HG02798 (cell line): ENCODE data around the gene SOAT1.
A peak's percentile ranks its signal among the peaks of the same experiment; 100 is the strongest.
"Not testable (repeated sequence)": the region's sequence is repeated elsewhere in the genome, so short reads cannot be mapped to it uniquely, and the experiment has no call there.

Experiments used
- ATAC-seq: cut with Tn5 transposase; IDR thresholded peaks from one replicate; pipeline ENCODE4 v1.9.1; 2021; ENCODE audit warnings: mild to moderate bottlenecking; ENCODE audit not compliant: unreplicated experiment, poor library complexity

Gene SOAT1

GRCh38 chr1:179341943-179342547 lies 48.4 kb downstream of the SOAT1 start:
- ATAC-seq = no peak

DNA sequence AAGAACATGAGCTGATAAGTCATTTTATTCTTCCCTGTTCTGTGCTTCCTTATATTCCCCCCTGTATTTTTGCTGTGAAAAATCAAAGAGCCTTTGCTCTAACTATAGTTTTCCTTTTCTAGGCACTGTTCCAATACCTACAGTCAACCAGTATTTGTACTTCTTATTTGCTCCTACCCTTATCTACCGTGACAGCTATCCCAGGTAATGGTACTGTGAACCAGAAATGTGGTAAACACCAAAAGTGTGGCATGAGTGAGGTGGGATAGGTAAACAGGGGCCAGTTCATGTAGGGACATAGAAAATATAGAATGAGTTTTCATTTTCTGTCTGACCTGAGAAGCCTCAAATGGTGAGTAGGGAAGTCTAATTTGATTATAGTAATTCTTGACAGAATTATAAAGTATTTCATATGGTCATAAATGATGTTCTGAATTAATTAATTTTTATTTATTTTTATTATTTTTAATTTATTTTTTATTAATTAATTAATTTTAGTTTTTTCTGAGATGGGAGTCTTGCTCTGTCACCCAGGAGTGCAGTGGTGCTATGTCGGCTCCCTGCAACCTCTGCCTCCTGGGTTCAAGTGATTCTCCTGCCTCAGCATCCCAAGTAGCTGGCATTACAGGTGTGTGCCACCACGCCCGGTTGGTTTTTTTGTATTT lies 49.3 kb downstream of the SOAT1 start:
- no peak for ATAC-seq

- no peak for ATAC-seq
These were observed 57.7 kb downstream of the SOAT1 start for GRCh38 chr1:179351281-179351680.

- no peak for ATAC-seq
These were observed 58.6 kb downstream of the SOAT1 start for GRCh38 chr1:179352236-179352635.

DNA sequence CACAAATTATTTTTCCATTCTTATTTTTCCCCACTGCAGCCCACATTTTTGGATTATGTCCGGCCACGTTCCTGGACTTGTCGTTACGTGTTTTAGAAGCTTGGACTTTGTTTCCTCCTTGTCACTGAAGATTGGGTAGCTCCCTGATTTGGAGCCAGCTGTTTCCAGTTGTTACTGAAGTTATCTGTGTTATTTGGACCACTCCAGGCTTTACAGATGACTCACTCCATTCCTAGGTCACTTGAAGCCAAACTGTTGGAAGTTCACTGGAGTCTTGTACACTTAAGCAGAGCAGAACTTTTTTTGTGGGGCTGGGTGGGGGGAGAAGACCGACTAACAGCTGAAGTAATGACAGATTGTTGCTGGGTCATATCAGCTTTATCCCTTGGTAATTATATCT lies 59.9 kb downstream of the SOAT1 start:
- ATAC-seq = no peak

DNA sequence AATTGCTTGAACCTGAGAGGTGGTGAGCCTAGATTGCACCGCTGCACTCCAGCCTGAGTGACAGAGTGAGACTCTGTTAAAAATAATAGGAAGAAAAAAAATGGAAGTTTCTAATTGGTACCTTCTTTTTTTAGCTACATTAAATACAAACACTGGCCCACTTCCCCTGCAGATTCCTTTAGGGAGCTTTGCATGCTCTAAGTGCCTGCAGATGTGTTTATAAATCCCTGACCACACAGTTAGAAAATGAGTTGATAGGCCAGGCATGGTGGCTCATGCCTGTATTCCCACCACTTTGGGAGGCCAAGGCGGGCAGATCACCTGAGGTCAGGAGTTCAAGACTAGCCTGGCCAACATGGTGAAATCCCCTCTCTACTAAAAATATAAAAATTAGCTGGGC lies 68.0 kb downstream of the SOAT1 start:
- not testable (repeated sequence) for ATAC-seq

DNA sequence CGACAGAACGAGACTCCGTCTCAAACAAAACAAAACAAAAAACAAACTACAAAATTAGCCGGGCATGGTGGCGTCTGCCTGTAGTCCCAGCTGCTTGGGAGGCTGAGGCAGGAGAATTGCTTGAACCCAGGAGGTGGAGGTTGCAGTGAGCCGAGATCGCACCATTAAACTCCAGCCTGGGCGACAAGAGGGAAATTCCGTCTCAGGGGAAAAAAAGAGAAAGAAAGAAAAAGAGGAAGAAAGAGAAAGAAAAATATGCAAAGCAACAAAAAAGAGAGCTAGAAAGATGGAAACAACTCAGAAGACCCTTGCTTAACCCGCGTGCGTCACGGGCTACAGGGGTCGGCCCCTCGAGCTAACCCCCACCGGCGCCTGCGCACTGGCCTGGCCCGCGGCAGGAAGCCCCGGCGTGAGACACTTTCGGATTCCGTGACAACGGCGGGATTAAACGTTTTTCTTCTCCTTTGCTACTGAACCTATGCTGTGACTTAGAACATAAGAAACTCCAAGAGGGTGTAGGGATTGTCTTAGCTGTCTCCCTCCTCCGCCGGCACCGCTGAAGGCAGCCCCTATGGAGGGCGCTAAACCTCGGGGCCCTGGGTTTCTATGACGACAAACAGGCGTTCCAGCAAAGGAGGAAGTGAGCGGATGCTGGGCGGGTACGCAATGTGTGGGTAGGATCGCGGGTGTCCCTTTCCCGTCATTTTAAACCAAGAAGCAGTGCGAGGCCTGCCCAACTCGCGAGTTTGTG lies 71.9 kb downstream of the SOAT1 start, which contains the start of gene AXDND1:
Gene AXDND1 (plus strand): TSS at position 630 of the 751 bp plus-strand sequence. CDS start 539 bp downstream, outside the sequence.
- peak; percentile 98 for ATAC-seq

DNA sequence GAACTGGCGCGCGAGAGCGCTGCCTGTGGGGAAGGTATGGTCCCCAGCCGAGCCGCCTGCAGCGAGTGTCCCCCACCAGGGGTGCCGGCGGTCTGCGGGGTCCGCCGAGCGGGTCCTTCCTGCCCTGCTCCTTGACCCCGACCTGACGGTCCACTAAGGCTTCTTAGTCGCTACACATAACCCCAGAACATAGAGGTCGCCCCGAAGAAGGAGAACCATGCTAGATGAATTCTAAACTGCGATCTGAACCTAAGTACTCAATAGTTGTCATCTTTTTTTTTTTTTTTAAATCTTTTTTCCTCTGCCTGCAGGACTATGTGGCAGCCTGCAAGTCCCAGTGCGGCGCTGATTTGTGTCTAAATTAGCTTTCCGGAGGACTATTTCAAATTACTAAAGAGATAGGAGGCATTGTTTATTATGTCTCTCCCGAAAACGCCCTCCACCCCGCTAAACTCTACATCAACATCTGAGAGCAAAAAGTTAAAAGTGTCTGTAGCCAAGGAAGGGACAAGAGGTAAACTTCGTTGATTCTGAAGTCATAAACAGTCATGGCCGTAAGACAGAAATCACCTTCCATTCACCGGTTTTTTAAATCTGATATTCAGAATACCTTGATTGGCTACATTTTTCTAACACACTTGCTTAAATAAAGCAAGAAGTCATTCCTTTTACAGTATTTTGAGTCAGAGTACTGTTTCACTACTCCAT lies 72.7 kb downstream of the SOAT1 start:
- peak; percentile 28 for ATAC-seq

DNA sequence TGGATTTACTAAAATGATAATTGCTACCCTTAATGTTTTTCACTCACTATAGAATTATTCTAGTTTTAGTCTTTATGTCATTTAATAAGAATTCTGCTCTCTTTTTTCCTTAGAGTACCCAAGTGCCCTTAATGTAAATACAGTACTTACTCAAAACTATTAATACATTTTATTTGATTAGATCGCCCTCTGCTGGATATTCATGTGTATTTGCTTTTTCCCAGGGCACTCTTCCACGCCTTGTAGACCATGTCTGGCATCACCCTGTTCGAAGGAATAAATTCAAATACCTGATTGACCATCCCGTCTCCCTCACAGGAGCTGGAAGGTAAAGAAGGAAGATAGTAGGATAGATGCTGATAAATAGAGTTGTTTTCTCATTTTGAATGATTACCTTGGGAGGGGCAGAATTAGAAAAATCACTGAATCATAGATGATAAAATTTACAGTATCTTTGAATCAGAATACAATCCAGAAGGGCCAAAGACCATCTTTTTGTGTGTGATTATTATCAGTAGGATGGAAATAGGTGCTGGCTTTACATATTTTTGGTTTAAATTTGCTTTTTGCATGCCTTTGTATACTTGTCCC lies 76.2 kb downstream of the SOAT1 start:
- peak; percentile 27 for ATAC-seq

DNA sequence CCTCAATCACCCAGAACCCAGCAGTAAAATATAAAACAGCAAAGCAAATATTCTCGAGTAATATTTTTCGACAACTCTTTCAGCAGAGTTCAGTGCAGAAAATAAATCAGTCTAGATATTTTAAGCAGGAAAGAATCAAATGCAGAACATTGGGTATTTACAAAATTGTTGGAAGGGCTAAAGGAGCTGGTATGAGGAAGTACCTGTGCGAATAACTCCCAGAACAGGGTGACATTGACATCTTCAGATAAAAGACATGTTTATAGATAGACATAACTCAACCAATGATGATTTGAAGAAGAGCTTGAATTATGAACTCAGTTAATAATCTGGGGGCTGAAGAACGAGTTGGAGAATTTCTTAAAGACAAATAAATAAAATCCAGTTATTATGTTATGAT lies 78.6 kb downstream of the SOAT1 start:
- ATAC-seq = no peak

DNA sequence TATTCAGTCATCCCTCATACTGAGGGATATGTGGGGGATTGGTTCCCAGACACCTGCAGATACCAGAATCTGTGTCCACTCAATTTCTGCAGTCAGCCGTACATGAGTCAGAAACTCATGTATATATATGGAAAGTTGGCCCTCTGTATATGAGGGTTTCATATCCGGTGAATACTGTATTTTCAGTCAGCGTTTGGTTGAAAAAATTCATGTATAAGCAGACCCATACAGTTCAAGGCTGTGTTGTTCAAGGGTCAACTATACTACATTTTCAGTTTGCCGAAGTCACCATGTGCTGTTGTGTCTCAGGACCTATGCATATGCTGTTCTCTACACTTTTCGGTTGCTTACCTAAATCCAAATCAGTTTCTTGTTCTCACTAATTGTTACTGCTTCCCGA lies 82.6 kb downstream of the SOAT1 start:
- no peak for ATAC-seq

GRCh38 chr1:179380299-179380698 lies 86.7 kb downstream of the SOAT1 start:
- no peak for ATAC-seq

DNA sequence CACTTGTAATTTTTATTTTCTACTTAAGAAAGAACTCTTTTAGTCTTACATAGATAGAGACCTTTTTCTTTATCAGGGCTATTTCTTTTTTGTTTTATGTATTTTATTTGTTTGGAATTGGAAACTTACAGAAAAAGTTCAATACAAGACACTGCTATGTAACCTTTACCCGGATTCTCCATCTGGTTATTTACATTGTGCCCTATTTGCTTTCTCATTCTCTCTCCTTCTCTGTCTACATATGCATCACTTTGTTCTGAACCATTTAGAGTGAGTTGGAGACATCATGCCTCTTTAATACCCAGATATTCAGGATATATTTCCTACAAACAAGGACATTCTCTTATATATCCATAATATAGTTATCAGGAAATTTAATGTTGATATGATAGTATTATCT lies 90.4 kb downstream of the SOAT1 start:
- no peak for ATAC-seq

DNA sequence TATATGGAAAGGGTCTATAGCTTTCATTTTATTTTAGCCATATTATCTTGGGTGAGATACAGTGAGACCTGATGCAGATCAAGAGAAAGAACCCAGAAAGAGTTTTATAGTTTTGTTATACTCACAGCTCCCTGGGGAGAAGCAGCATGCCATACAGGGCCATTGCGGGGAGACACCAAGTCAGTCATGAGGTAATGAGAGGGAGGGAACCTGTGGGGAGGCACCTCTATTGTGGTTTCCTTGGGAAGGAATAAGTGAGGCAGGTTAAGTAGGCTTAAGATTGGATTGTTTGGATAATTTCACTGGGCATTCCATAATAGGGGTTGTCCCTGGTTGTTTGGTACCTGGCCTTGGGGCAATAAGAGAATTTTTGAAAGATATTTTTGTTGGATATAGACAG lies 91.9 kb downstream of the SOAT1 start:
- ATAC-seq = no peak

GRCh38 chr1:179393721-179394120 lies 100.1 kb downstream of the SOAT1 start:
- no peak for ATAC-seq

- ATAC-seq = not testable (repeated sequence)
These were observed 105.8 kb downstream of the SOAT1 start for GRCh38 chr1:179399399-179399798.
